Liver (tissue), 3 donors: ENCODE results near the gene VAV3.

ENCODE experiments used
- ATF3 ChIP-seq: IDR thresholded peaks from 2 replicates; pipeline ENCODE4 v1.6.1; 2016; ENCODE audit warnings: antibody characterized with exemption
- CTCF ChIP-seq: fragments of 150-350 bp; IDR thresholded peaks from 2 replicates; pipeline ENCODE4 v1.5.1; 2017; ENCODE audit warnings: improper control_type of control experiment, low read depth, low read length; ENCODE audit not compliant: missing input control
- FOXA1 ChIP-seq: IDR thresholded peaks from 2 replicates; pipeline ENCODE4 v1.6.1; 2016; ENCODE audit warnings: antibody characterized with exemption
- HNF4A ChIP-seq, 2 donors: conservative IDR thresholded peaks; 2 replicates each; pipeline ENCODE4 v1.6.1; 2016; ENCODE audit warnings: antibody characterized with exemption in 2 of 2, mild to moderate bottlenecking in 2 of 2
- JUND ChIP-seq, 2 donors: IDR thresholded peaks; 2 replicates each; pipeline ENCODE4 v1.6.1; 2016; ENCODE audit warnings: antibody characterized with exemption in 2 of 2
- MAX ChIP-seq: IDR thresholded peaks from 2 replicates; pipeline ENCODE4 v1.6.1; 2016; ENCODE audit warnings: antibody characterized with exemption
- REST ChIP-seq: IDR thresholded peaks from 2 replicates; pipeline ENCODE4 v1.6.1; 2016; ENCODE audit warnings: antibody characterized with exemption, mild to moderate bottlenecking
- TAF1 ChIP-seq: conservative IDR thresholded peaks from 2 replicates; pipeline ENCODE4 v1.6.1; 2016; ENCODE audit warnings: antibody characterized with exemption, mild to moderate bottlenecking
- YY1 ChIP-seq: IDR thresholded peaks from 2 replicates; pipeline ENCODE4 v1.6.1; 2016; ENCODE audit warnings: antibody characterized with exemption, mild to moderate bottlenecking
- donor health status: healthy.
- donor health status: healthy.

DNA sequence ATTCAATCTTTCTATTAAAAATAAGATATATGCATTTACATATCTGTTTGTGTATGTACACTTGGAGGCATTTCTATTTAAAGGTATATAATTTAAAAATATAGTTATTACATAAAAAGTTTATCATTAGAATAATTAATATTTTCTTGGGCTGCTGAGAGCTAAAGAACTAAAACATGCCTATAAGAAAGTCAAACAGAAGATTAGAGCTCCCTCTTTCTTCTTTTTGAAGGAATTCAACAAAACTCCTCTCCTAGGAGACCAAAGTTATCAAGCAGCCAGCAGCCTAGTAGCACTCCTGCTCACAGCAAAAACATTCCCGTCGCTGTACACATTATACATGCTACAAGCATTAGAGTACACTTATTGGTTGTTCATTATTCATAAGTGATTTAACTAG lies 216.4 kb downstream of the VAV3 start:
- TF ChIP-seq CTCF (no peak), REST (no peak), HNF4A (conservative IDR thresholded peaks at IDR 0.05) (no peak), TAF1 (no peak), ATF3 (no peak), MAX (no peak), YY1 (no peak), FOXA1 (no peak), JUND (IDR thresholded peaks at IDR 0.05) (no peak)
